ENCODE data around the gene MPZL3. TPM values are rescaled to one million over a fixed set of nuclear protein-coding genes. Genes with fewer than 3 reads are reported as not detected.

The MPZL3 gene
- polyA plus RNA-seq, 1 donor from 2014 or later = 3.6 TPM

Small RNA genes within 50 kb of the gene (small RNA-seq; reads per million reads assigned to genes)
- 0 reads per million in 3 experiments for gene HSPE1P18

Other genes with a start within 250 kb of the MPZL3 start
- not detected in 2 replicates for gene TMPRSS4, start 175.3 kb downstream of the MPZL3 start, polyA plus RNA-seq
- gene SMIM35, start 165.4 kb downstream of the MPZL3 start, polyA plus RNA-seq = 0.12 TPM in 1 of 2 replicates, not detected in the other
- 0.61 and 0.92 TPM in 2 replicates for gene SCN4B, start 99.5 kb downstream of the MPZL3 start, polyA plus RNA-seq
- gene SCN2B, start 75.7 kb downstream of the MPZL3 start, polyA plus RNA-seq = 1.0 and 1.1 TPM in 2 replicates
- 0.28 TPM in 1 of 2 replicates, not detected in the other for gene JAML, start 27.4 kb downstream of the MPZL3 start, polyA plus RNA-seq
- gene MPZL2, start 11.9 kb upstream of the MPZL3 start, polyA plus RNA-seq = not detected in 2 replicates
- gene CD3E, start 52.4 kb upstream of the MPZL3 start, polyA plus RNA-seq = not detected in 2 replicates
- gene CD3D, start 90.3 kb upstream of the MPZL3 start, polyA plus RNA-seq = not detected in 2 replicates
- not detected in 2 replicates for gene CD3G, start 92.0 kb upstream of the MPZL3 start, polyA plus RNA-seq
- gene UBE4A, start 107.2 kb upstream of the MPZL3 start, polyA plus RNA-seq = 33.0 and 36.9 TPM in 2 replicates
- 107 and 153 TPM in 2 replicates for gene ATP5MG, start 149.2 kb upstream of the MPZL3 start, polyA plus RNA-seq
- gene KMT2A, start 184.1 kb upstream of the MPZL3 start, polyA plus RNA-seq = 16.7 and 24.2 TPM in 2 replicates

Measured in neural cell (in vitro differentiated cells).